GM12878 (cell line): Measurements from ENCODE around the gene RNF166. TPM values are rescaled to one million over a fixed set of nuclear protein-coding genes. Genes with fewer than 3 reads are reported as not detected.

Experiments
- ATAC-seq: fragments of 200-7000 bp; cut with Tn5 transposase; 3 replicates; pipeline ENCODE4 v1.9.1; 2020; ENCODE audit warnings: mild to moderate bottlenecking, moderate library complexity
- BruUV-seq: library from RNA; stranded (reverse); fragments of 400-500 nt; replicated peaks from 2 replicates; lab custom pipeline; 2021; lab: Mats Ljungman, UMichigan
- CTCF ChIA-PET: fragments of 300-600 bp; sonication (Branson Sonifier 250); formaldehyde crosslinking; extraction: SDS; loops from one replicate; lab custom pipeline; 2021; ENCODE audit warnings: inconsistent platforms; lab: Yijun Ruan, JAX
- POLR2A ChIA-PET: fragments of 350-600 bp; formaldehyde crosslinking; extraction: SDS; loops from one replicate; lab custom pipeline; 2021; ENCODE audit warnings: inconsistent platforms; lab: Charles Lee
- RAD21 ChIA-PET: fragments of 300-600 bp; sonication (Branson Sonifier 250); formaldehyde crosslinking; loops from one replicate; lab custom pipeline; 2023; ENCODE audit warnings: antibody characterized with exemption; ENCODE audit not compliant: unreplicated experiment; lab: Charles Lee
- SMC1A ChIA-PET: fragments of 300-600 bp; sonication (Branson Sonifier 250); formaldehyde crosslinking; loops from one replicate; lab custom pipeline; 2023; ENCODE audit not compliant: unreplicated experiment, uncharacterized antibody; lab: Charles Lee
- DNase-seq: peaks from one replicate; pipeline ENCODE4 v3.0.0-alpha.2; 2011; ENCODE audit warnings: low read depth, low spot score
- FAIRE-seq: peaks from 3 replicates; lab custom pipeline; 2011; peaks lifted over from hg19 to GRCh38; lab: Jason Lieb, UNC
- H2AFZ ChIP-seq: 2 replicates; pipeline ENCODE4 v1.6.0; 2011; ENCODE audit warnings: low read depth, low read length, control low read depth; ENCODE audit not compliant: control insufficient read depth
- H3K27ac ChIP-seq: 2 replicates; pipeline ENCODE4 v1.5.1; 2011; ENCODE audit warnings: control low read depth; ENCODE audit not compliant: control insufficient read depth, insufficient read depth
- H3K27me3 ChIP-seq, 2 experiments: replicated peaks in 1 of 2; 2 replicates each; pipeline versions ENCODE4 v1.6.0 to v1.6.1; 2011; ENCODE audit warnings: low read length in 1 of 2; ENCODE audit not compliant: control insufficient read depth in 2 of 2, insufficient read depth in 2 of 2
- H3K36me3 ChIP-seq, 2 experiments: 2 replicates each; pipeline ENCODE4 v1.5.1; 2011; ENCODE audit warnings: low read length in 1 of 2; ENCODE audit not compliant: control insufficient read depth in 2 of 2, insufficient read depth in 2 of 2
- H3K4me1 ChIP-seq: 2 replicates; pipeline ENCODE4 v1.6.1; 2011; ENCODE audit warnings: mild to moderate bottlenecking, low read length, moderate library complexity, mixed read lengths; ENCODE audit not compliant: control insufficient read depth, insufficient read depth
- H3K4me2 ChIP-seq: 2 replicates; pipeline ENCODE4 v1.6.0; 2011; ENCODE audit warnings: control low read depth; ENCODE audit not compliant: control insufficient read depth, insufficient read depth
- H3K4me3 ChIP-seq: fragments of 200-600 bp; sonication (generic); 2 replicates; pipeline ENCODE4 v1.5.1; 2016
- H3K79me2 ChIP-seq: 2 replicates; pipeline ENCODE4 v1.6.0; 2011; ENCODE audit warnings: low read length; ENCODE audit not compliant: control insufficient read depth, insufficient read depth
- H3K9ac ChIP-seq: 2 replicates; pipeline ENCODE4 v1.8.0; 2011; ENCODE audit warnings: low read length, control low read depth, mixed read lengths; ENCODE audit not compliant: control insufficient read depth, insufficient read depth
- H3K9me3 ChIP-seq: replicated peaks from 3 replicates; pipeline ENCODE4 v1.5.1; 2011; ENCODE audit warnings: mild to moderate bottlenecking, low read length; ENCODE audit not compliant: control insufficient read depth, insufficient read depth
- H4K20me1 ChIP-seq: 2 replicates; pipeline ENCODE4 v1.6.0; 2011; ENCODE audit not compliant: control insufficient read depth, insufficient read depth
- ASH2L ChIP-seq: fragments of 300-600, 200-600 bp; sonication (generic); IDR thresholded peaks from 2 replicates; pipeline ENCODE4 v1.6.1; 2017; ENCODE audit warnings: low read depth, mild to moderate bottlenecking, borderline replicate concordance
- BMI1 ChIP-seq: fragments of 450-650 bp; IDR thresholded peaks from 2 replicates; pipeline ENCODE4 v1.6.1; 2016; ENCODE audit warnings: mild to moderate bottlenecking, moderate library complexity, borderline replicate concordance
- CBX3 ChIP-seq: fragments of 200-600 bp; sonication (generic); IDR thresholded peaks from 2 replicates; pipeline ENCODE4 v1.6.1; 2016; ENCODE audit warnings: low read depth, borderline replicate concordance
- CHD4 ChIP-seq: fragments of 200-600 bp; sonication (generic); IDR thresholded peaks from 2 replicates; pipeline ENCODE4 v1.6.1; 2016; ENCODE audit warnings: mild to moderate bottlenecking
- EZH2 ChIP-seq: IDR thresholded peaks from 2 replicates; pipeline ENCODE4 v1.6.1; 2012; ENCODE audit warnings: low read depth, mild to moderate bottlenecking, control low read depth, inconsistent platforms, low read length, borderline replicate concordance; ENCODE audit not compliant: control insufficient read depth
- GATAD2B ChIP-seq: fragments of 450-650 bp; conservative IDR thresholded peaks from 2 replicates; pipeline ENCODE4 v1.6.1; 2017; ENCODE audit warnings: low read depth, mild to moderate bottlenecking, moderate library complexity
- HDGF ChIP-seq: fragments of 450-650 bp; IDR thresholded peaks from 2 replicates; pipeline ENCODE4 v1.6.1; 2016; ENCODE audit warnings: antibody characterized with exemption
- IRF4 ChIP-seq: IDR thresholded peaks from 2 replicates; pipeline ENCODE4 v1.6.1; 2011; ENCODE audit warnings: low read depth, low read length
- MXI1 ChIP-seq: fragments of 150-350 bp; IDR thresholded peaks from 2 replicates; pipeline ENCODE4 v1.6.1; 2011; ENCODE audit warnings: low read depth, mild to moderate bottlenecking, inconsistent platforms, low read length, improper control_type of control experiment
- RAD21 ChIP-seq: IDR thresholded peaks from 2 replicates; pipeline ENCODE4 v1.6.1; 2011; ENCODE audit warnings: mild to moderate bottlenecking, low read depth, low read length, moderate library complexity; ENCODE audit not compliant: insufficient read depth
- ZBTB40 ChIP-seq: fragments of 450-650 bp; IDR thresholded peaks from 2 replicates; pipeline ENCODE4 v1.6.1; 2016; ENCODE audit warnings: mild to moderate bottlenecking, moderate library complexity, borderline replicate concordance
- ZNF217 ChIP-seq: fragments of 450-650 bp; IDR thresholded peaks from 2 replicates; pipeline ENCODE4 v1.6.1; 2017; ENCODE audit warnings: antibody characterized with exemption, mild to moderate bottlenecking
- ZZZ3 ChIP-seq: IDR thresholded peaks from 2 replicates; pipeline ENCODE4 v1.6.1; 2011; ENCODE audit warnings: low read depth; ENCODE audit not compliant: control insufficient read depth, insufficient read length
- WGBS: methylation state at CpG from one replicate; pipeline ENCODE4 v1.1.6; 2016; ENCODE audit warnings: low lambda C conversion rate; ENCODE audit not compliant: insufficient replicate concordance, insufficient coverage; ENCODE audit errors: missing lambda C conversion rate; 5-methylcytosine and 5-hydroxymethylcytosine counted together
- in situ Hi-C: fragments of 300-500 bp; cut with MboI; formaldehyde crosslinking; loops from 9 replicates; pipeline ENCODE4 v1.14.3; 2018; ENCODE audit warnings: mixed read lengths
- intact Hi-C: fragments of 100-400 bp; cut with micrococcal nuclease; formaldehyde crosslinking; loops from one replicate; pipeline ENCODE4 v1.14.2; 2022; ENCODE audit not compliant: unreplicated experiment
- polyA plus RNA-seq, 11 experiments: library from polyadenylated mRNA; depleted of rRNA in 4 of 11; unstranded in 6 of 11; stranded (reverse) in 5 of 11; fragments of >200 nt; fragmentation: Nextera tagmentation in 4 of 11; fragmentation: Illumina TruSeq in 1 of 11; extraction: Ambion mirVana in 4 of 11; extraction: Trizol in 1 of 11; gene quantifications; 1 replicate in 1 of 11; 2 replicates in 10 of 11; pipeline versions ENCODE4 v1.2.1 to v1.2.3, GENCODE V29; 2011 to 2016; ENCODE audit warnings: inconsistent platforms in 2 of 11, missing spikeins in 2 of 11, low read depth in 1 of 11
- total RNA-seq, 4 experiments: library from RNA; depleted of rRNA in 3 of 4; stranded (reverse); fragments of >200 nt in 3 of 4; fragmentation: Illumina TruSeq in 1 of 4; extraction: Trizol in 1 of 4; gene quantifications; 2 replicates each; pipeline versions ENCODE4 v1.2.1 to v1.2.3, GENCODE V29; 2013 to 2021

Gene RNF166
- total and polyA plus RNA-seq, 10 of the 15 experiments (the other 5 are each of a cell fraction or from before 2014, with no cell fraction given), result 0.48 to 32.8 (median 12.1) TPM

- SMC1A ChIA-PET, result no interaction called here
- H3K4me2 ChIP-seq, result no peak overlapping the region
- RAD21 ChIA-PET, result no interaction called here
- TF ChIP-seq BMI1, result no peak
- TF ChIP-seq CBX3, result no peak
- TF ChIP-seq RAD21, result no peak
- TF ChIP-seq, all 136 proteins: peak for 0
- intact Hi-C loops (no loop called here), in situ Hi-C loops (no loop called here)
- ChIA-PET CTCF (no interaction called here), POLR2A (no interaction called here)
- Histone ChIP-seq H4K20me1 (no peaks in the 10 kb centered on the region), H3K79me2 (peaks cover 10% of the 10 kb centered on the region), H2AFZ (no peak overlapping the region), H3K27me3 (no peaks in the 10 kb centered on the region), H3K4me3 (no peak overlapping the region), H3K36me3 (peaks cover 6 to 29% of the 10 kb centered on the region in 2 experiments), H3K9ac (no peak overlapping the region), H3K4me1 (no peaks in the 10 kb centered on the region), H3K27ac (no peak overlapping the region), H3K9me3 (no peaks in the 10 kb centered on the region)
- ATAC-seq (no peak), FAIRE-seq (no peak), DNase-seq (no peak)
- 83% methylated on average over 18 of the region's 18 CpGs for WGBS
- no TSS peak for BruUV-seq
These were observed 5.6 kb upstream of the RNF166 start for GRCh38 chr16:88711750-88712340.

GRCh38 chr16:88710556-88710955, 4.3 kb upstream of the RNF166 start:
- ChIA-PET CTCF (interaction anchor here (0.7 kb wide), 1 partner anchor 37 kb away, joined by 3 read pairs; no protein-coding TSS in a partner anchor), SMC1A (no interaction called here), RAD21 (no interaction called here), POLR2A (no interaction called here)
- no peak overlapping the region for H3K4me3 ChIP-seq
- FAIRE-seq, result no peak
- no TSS peak for BruUV-seq
- H4K20me1 ChIP-seq, result no peaks in the 10 kb centered on the region
- no peak overlapping the region for H3K9ac ChIP-seq
- DNase-seq, result no peak
- H3K79me2 ChIP-seq, result peaks cover 20% of the 10 kb centered on the region
- H3K4me1 ChIP-seq, result no peaks in the 10 kb centered on the region
- no peaks in the 10 kb centered on the region for H3K9me3 ChIP-seq
- intact Hi-C loops (no loop called here), in situ Hi-C loops (no loop called here)
- H3K4me2 ChIP-seq, result no peak overlapping the region
- 83% methylated on average over 16 of the region's 16 CpGs for WGBS
- H3K36me3 ChIP-seq, result peaks cover 0 to 16% of the 10 kb centered on the region in 2 experiments; a peak in 3 of 4 replicates
- no peak for ATAC-seq
- no peak overlapping the region for H3K27ac ChIP-seq
- H2AFZ ChIP-seq, result no peak overlapping the region
- no peaks in the 10 kb centered on the region for H3K27me3 ChIP-seq
- TF ChIP-seq ZZZ3 (no peak), ASH2L (no peak), GATAD2B (no peak), IRF4 (no peak), EZH2 (no peak), MXI1 (no peak), ZBTB40 (no peak), HDGF (no peak), CHD4 (no peak), ZNF217 (no peak)
